Stimulated activated CD8-positive, alpha-beta memory T cell treated with anti-CD3 and anti-CD28 coated beads, Interleukin-12 subunit alpha, Interleukin-12 subunit beta, amount 100 ng/mL, for 1 hour (primary cell): ENCODE results near the gene DLGAP5.

Experiments used
- DNase-seq: peaks from one replicate; pipeline ENCODE4 v3.0.0-alpha.2; 2020; ENCODE audit warnings: low read depth

The DLGAP5 gene

GRCh38 chr14:55191203-55192053 lies at the start of gene DLGAP5:
Gene DLGAP5 (minus strand): TSS chr14:55191585. CDS start chr14:55189179, 2,406 bp downstream.
- DNase-seq = peak; percentile 80

- DNase-seq = no peak
Observed at GRCh38 chr14:55240526-55241178, 49.3 kb upstream of the DLGAP5 start.

GRCh38 chr14:55239320-55239719 lies 47.9 kb upstream of the DLGAP5 start:
- DNase-seq = no peak

GRCh38 chr14:55238019-55238680 lies 46.8 kb upstream of the DLGAP5 start:
- DNase-seq = no peak

DNA sequence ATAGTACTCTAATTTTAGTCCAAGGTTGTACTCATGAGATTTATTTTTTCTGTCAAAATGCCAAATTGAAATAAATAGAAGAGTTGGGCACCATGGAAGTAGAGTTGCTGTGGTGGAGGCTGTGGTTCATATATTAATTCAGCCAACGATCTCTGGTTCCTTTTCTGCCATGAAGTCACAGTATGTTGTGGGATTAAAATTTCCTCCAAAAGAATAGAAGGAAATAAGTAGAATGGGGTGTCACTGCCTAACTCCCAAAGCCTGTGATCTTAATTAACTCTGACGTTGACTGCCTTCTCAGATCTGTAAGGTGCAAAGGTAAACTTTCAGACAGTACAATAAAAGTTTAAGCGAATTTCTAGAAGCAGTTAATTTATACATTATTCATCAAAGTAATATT lies 42.2 kb upstream of the DLGAP5 start:
- DNase-seq = no peak

GRCh38 chr14:55228261-55228660 lies 36.9 kb upstream of the DLGAP5 start:
- no peak for DNase-seq

DNA sequence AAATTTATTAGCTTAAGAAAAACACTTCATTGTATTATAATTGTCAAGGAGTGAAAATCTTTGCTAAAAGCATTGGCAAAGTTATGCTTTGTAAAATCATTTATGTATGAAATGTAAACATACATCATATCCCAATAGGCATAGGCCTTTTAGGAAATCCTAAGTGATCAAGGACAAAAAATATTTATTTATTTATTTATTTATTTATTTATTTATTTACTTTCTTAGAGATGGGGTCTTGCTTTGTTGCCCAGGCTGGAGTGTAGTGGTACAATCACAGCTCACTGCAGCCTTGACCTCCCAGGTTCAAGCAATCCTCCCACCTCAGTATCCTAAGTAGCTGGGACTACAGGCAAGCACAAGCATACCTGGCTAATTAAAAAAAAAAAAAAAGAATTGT lies 32.0 kb upstream of the DLGAP5 start:
- no peak for DNase-seq

- no peak for DNase-seq
Observed at GRCh38 chr14:55221968-55222367, 30.6 kb upstream of the DLGAP5 start.

- DNase-seq = no peak
Observed at GRCh38 chr14:55221186-55221585, 29.8 kb upstream of the DLGAP5 start.

GRCh38 chr14:55220230-55220629 lies 28.8 kb upstream of the DLGAP5 start:
- DNase-seq = no peak

DNA sequence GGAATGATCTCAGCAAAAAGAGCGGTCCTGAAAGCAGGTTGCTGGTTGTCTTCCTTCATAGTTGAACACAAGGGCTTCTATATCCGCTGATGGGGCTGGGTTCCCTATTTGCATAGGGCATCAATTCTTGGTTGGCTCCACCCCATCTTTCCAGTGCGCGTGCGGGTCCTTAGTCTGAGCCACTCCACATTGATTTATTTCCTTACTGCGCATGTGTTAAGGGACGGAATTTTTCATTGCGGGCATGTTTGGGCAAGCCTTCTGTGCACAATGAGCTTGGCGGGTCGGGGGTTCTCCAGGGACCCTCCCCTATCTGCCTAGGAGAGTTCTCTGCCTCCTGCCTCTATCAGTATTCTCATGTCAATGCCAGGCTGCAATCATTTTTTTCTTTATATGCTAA lies 21.2 kb upstream of the DLGAP5 start:
- no peak for DNase-seq

DNA sequence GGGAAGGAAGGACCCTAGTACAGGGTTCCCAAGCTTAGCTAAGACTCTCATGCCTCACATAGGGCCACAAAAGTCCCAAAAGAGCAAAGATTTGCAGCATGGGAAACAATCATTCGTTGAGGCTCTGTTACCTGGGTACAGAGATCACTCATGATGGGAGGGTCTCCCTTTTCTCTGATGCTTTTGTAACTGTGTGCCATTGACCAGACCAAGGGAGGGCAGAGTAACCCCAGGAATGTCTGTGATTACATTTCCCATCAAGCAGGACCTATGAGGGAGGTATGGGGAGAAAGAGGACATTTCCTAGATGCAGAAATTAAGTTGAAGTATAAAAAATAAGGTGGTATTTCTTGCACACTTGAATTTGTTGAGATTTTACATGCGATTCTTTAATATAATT lies 16.4 kb upstream of the DLGAP5 start:
- DNase-seq = no peak

GRCh38 chr14:55206175-55206693 lies 14.8 kb upstream of the DLGAP5 start:
- DNase-seq = no peak

DNA sequence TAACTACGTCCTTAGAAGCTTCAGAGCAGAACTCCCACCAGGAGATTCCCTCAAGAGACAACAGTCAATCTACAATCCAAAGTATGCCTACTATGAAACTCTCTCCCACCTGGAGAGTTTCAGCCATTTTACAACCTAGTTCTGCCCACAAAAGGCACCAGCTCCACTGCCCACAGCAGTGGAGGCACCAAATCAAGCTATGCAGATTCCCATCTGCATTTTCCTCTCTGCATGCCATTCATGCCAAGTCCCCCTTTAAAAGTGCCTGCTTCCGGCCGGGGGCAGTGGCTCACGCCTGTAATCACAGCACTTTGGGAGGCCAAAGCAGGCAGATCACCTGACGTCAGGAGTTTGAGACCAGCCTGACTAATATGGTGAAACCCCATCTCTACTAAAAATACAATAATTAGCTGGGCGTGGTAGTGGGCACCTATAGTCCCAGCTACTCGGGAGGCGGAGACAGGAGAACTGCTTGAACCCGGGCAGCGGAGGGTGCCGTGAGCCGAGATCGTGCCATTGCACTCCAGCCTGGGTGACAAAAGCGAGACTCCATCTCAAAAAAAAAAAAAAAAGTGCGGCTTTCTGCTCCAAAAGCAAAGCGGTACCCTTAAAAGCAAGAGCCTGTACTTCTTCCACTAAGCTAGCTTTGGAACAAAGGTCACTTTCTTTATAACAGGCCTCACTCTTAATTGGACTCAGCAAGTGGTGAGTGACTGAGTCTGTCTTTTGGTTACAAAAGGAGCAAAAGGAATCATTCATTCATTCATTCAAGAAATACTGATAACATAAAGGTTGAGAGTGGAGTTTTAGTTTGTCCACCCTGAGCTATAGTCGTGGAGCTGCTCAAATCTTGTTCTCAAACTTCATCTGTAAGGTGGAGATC lies 10.1 kb upstream of the DLGAP5 start:
- no peak for DNase-seq

GRCh38 chr14:55200651-55201050 lies 9.3 kb upstream of the DLGAP5 start:
- DNase-seq = no peak

GRCh38 chr14:55198749-55199148 lies 7.4 kb upstream of the DLGAP5 start:
- no peak for DNase-seq

- no peak for DNase-seq
Observed at GRCh38 chr14:55194656-55195355, 3.4 kb upstream of the DLGAP5 start.

- DNase-seq = no peak
Observed at GRCh38 chr14:55192054-55192621, 753 bp upstream of the DLGAP5 start.

DNA sequence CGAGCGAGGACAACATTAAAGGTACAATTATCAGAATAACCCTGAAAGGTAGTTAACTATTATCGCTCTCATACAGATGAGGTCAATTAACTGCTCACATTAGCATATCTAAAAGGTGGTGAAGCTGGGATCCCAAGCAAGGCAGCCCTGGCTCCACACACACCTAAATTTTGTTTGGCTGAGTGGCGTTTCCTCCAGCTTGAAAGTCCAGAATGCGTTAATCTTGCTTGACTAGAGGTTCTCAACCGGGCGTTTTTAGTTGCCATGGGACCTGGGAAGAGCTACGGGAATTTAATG lies 531 bp downstream of the DLGAP5 start:
- DNase-seq = no peak

DNA sequence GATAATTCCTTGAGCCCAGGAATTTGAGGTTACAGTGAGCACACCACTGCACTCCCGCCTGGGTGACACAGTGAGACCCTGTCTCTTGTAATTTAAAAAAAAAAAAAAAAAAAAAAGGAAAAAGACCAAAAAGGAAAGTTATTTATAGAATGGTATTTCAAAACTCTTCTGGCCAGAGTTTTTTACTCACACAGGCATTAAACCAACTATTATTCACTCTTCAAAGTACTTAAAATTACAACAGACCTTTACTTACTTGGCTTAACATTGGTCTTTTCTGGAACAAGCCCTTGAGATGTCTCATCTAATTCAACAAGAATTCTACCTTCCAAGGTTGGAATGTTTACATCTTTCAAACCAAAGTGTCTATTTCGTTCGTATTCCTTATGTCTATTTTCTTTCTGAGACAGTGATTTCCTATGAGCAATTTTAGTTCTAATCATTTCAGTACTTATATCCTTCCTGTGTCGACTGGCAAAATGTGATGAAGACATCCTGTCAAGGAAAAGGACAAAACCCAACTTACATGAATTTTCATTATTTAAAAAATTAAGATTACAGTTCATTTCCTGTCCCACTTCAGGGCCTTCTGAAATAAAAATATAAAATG lies 2.6 kb downstream of the DLGAP5 start:
- no peak for DNase-seq

DNA sequence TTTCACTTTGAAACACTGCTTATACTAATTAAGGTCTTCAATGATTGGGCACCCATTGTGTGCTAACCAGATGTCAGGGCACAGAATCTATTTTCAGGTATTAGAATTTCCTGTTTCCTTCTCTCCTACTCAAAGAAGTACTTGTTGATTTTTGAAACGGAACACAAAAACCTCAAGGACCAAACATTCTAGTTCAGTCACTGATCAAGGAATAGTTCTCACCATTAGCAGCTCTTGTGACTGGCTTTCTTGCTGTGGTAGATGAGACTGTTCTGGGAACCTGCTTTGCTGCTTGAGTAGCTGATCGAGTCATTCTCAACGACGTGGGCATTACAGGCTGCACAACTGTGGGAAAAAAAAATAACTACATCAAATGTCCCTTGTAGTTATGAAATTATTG lies 11.0 kb downstream of the DLGAP5 start:
- no peak for DNase-seq
